Suppressor macrophage treated with lipopolysaccharide for 1 hour (primary cell): ENCODE data around the gene CUL7.
"Not testable (repeated sequence)": the region's sequence is repeated elsewhere in the genome, so short reads cannot be mapped to it uniquely, and the experiment has no call there.

ENCODE experiments used
- DNase-seq, 3 donors: peaks; one replicate each; pipeline ENCODE4 v3.0.0-alpha.2; 2020 to 2022

The CUL7 gene

GRCh38 chr6:43053545-43054205 is at the start of gene CUL7:
Gene CUL7 (minus strand): TSS chr6:43053851. CDS start chr6:43052788, 1,063 bp downstream.
- DNase-seq, result peak; percentile 87 to 92 (median 87)

GRCh38 chr6:43101497-43101896 is 47.8 kb upstream of the CUL7 start:
- no peak for DNase-seq

DNA sequence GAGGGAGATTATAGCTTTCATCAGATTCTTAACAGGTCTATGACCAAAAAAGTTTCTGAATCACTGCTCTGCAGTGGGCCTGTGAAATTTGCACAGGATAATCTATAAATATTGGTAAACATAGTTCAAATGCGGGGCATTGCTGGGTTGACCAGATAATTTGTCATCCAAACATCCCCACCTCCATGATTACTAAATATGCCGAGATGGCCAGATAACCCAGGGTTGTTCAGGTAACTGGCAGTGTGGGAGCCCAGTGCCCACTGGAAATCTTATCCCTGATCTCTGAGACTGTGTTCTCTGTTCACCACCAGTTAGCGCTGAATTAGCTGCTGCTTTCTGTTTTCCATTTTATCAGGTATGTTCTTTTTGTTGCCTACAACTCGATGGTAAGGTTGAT is 43.9 kb upstream of the CUL7 start:
- DNase-seq, result no peak

DNA sequence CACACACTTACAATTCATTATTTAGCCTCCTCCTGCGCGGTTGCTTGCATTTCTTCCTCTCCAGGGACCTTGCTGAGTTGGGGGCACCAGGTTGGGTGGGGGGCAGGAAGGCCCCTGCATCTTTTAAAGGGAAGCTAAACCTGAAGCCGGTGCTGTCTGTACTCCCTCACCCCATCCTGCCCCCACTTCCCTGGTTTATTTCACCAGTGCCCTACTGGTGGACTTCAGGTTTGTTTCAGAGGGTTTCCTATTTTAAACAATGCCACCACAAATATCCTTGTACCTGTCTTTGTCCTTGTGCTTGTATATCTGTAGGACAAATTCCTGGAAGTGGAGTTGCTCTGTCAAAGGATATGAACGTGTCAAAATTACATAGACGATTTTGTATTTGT is 43.4 kb upstream of the CUL7 start:
- DNase-seq, result no peak

GRCh38 chr6:43096451-43097097 is 42.9 kb upstream of the CUL7 start:
- DNase-seq, result no peak

- DNase-seq, result no peak
These were observed 42.3 kb upstream of the CUL7 start for GRCh38 chr6:43095939-43096338.

- peak; percentile 42 to 61 (median 44) for DNase-seq
These were observed 40.0 kb upstream of the CUL7 start for GRCh38 chr6:43093436-43094289.

DNA sequence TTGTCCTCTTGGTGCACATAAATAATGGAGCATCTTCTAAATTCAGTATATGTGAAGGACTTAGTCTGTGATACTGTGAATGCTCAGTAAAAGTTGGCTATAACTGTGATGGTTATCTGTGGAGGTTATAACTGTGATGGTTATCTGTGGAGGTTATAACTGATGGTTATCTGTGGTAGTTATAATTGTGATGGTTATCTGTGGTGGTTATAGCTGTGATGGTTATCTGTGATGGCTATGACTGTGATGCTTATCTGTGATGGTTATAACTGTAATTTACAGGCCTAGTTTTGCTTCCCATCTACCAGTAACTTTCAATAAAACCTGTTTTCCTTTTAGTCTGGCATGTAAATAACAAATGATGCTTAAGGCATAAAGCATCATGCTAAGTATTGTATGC is 39.0 kb upstream of the CUL7 start:
- no peak for DNase-seq

DNA sequence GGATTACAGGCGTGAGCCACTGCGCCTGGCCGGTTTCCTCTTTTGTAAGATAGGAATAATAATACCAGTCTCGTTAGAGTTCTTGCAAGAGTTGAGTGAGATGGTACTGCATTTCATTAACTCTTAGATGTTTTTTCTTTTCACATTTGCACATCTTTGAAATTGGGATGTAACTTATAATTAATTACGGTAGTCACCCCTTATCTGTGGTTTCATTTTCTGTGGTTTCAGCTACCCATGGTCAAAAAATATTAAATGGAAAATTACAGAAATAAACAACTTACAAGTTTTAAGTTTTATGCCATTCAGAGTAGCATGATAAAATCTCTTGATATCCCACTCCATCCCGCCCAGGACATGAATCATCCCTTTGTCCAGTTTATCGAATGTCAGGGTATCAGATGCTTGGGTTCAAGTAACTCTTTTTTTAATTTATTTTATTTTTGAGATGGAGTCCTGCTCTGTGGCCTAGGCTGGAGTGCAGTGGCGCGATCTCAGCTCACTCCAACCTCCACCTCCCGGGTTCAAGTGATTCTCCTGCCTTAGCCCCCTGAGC is 37.9 kb upstream of the CUL7 start:
- no peak for DNase-seq

DNA sequence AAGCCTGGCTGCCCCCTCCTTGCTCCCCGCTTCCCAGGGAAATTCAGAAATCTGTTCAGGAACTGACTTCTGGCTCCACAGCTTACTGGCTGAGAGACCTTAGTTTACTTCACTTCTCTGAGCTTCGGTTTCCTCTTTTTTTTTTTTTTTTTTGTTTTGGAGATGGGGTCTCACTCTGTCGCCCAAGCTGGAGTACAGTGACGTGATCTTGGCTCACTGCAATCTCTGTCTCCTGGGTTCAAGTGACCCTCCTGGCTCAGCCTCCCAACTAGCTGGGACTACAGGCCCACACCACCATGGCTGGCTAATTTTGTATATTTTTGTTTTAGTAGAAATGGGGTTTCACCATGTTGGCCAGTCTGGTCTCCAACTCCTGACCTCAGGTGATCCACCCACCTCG is 37.4 kb upstream of the CUL7 start:
- no peak for DNase-seq

DNA sequence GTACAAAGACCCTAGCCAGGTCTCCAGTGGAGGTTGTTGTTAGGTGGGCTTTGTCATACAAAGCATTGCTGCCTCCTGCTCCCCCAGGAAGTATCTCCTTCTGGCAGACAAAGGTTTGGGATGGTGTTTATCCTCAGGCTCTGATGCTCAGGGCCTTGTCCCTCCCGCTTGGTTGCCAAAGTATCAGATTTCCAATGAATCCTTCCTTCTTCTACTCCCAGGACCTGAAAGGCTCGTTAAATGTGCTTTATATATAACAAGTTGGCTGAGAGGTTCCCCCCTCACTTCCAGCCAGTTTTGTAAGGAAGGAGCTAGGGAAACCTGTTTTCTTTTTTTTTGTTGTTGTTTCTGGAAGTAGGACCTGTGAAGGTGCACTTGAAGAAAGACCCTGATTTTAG is 36.9 kb upstream of the CUL7 start:
- DNase-seq, result no peak

- DNase-seq, result no peak
These were observed 36.4 kb upstream of the CUL7 start for GRCh38 chr6:43089874-43090558.

DNA sequence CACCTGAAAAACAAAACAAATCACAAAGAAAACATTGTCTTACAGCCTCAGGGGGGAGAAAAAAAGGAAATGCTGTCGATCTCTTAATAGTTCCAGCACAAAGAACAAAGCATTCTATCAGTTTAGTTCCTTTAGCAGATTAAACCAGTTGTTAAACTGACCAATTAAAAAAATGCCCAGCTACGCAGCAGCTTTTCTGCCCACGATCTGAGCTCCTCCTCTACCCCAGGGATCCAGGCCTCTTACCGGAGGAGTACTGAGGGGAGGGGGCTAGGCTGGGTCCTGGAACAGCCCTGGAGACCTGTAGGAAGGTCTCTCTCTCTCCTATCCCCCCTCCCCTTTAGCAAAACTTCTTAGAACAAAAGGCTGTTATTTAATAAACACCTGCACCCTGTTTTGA is 35.8 kb upstream of the CUL7 start:
- DNase-seq, result no peak

- peak; percentile 18 to 27 (median 23) for DNase-seq
These were observed 35.0 kb upstream of the CUL7 start for GRCh38 chr6:43088654-43089056.

DNA sequence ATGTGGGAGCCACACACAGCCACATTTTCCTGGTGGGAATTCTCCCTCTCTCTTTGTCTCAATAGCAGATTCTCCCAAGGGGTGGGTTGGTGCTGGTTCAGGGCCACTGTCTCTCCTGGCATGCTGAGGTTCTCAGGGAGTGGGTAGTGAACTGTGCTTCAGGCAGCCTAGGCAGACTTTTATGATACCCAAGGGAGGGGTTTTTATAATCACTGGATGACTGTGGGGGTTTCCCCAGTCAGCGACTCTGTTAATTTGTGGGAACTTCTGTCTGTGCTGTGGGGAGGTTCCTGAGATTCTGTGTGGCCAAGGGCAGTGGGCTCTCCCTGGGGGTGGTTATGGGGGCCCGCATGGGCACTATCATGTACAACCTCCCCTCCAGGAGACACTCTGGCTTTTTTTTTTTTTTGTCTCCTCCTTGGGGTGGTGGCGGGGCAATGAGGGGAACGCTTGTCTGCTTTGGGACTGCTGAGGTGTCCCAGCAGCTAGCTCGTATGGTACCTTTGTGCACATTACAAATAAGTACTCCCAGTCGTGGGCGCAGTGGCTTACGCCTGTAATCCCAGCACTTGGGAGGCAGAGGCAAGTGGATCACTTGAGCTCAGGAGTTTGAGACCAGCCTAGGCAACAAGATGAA is 32.5 kb upstream of the CUL7 start:
- peak; percentile 13 to 38 (median 27) for DNase-seq

- DNase-seq, result no peak
These were observed 29.4 kb upstream of the CUL7 start for GRCh38 chr6:43082806-43083655.

DNA sequence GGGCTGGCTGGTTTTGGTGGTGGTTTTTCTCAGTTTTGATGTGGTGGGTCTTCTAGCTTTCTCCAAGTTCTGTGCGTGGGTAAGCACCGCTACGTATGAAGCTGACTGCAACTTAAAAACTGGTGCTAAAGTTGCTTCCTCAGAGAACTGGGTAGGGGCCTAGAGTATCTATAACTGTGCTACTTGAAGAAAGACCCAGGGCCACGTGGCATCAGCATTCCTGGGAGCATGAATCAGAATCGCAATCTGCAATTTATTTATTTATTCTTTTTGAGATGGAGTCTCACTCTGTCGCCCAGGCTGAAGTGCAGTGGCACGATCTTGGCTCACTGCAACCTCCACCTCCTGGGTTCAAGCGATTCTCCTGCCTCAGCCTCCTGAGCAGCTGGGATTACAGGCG is 28.3 kb upstream of the CUL7 start:
- not testable (repeated sequence) for DNase-seq

- DNase-seq, result no peak
These were observed 27.4 kb upstream of the CUL7 start for GRCh38 chr6:43081043-43081442.

- no peak for DNase-seq
These were observed 25.0 kb upstream of the CUL7 start for GRCh38 chr6:43078691-43079090.

DNA sequence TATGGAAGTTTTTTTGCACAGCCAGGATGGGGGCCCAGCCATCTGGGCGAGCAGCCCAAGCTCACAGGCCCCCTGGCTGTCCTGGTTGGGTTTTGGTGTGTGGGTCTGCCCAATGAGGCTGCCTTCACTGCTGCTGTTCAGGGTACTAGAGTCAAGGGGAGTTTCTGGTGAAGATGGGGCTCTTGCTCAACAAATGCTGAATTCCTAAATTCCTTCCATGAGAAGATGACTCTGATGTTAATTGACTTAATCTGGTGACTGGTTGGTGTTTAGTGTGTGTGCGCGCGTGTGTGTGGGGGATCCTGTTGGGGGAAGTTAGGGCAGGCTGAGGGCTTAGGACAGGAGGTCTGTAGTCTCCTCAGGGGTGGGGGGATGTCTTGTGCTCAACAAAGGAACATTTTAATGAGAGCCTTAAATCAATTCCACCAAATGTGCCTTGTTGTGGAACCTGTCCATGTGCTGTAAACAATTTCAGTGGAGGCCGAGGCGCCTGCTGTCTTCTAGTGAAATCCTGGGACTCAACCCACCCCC is 24.4 kb upstream of the CUL7 start:
- DNase-seq, result no peak

- no peak for DNase-seq
These were observed 23.7 kb upstream of the CUL7 start for GRCh38 chr6:43077333-43077809.
